D721Med (cell line): ENCODE results near the gene DERL3.

Experiments used
- DNase-seq: peaks from one replicate; pipeline ENCODE4 v3.0.0; 2011; ENCODE audit warnings: low spot score; ENCODE audit not compliant: insufficient read length
- FAIRE-seq: peaks from 2 replicates; lab custom pipeline; 2011; peaks lifted over from hg19 to GRCh38; lab: Jason Lieb, UNC
- TF ChIP-seq, protein P1 (sequence below): IDR thresholded peaks from 2 replicates; pipeline ENCODE4 v1.5.1; 2012; ENCODE audit warnings: mild to moderate bottlenecking, control low read depth; ENCODE audit not compliant: insufficient read depth; ENCODE audit errors: missing control alignments

The DERL3 gene

DNA sequence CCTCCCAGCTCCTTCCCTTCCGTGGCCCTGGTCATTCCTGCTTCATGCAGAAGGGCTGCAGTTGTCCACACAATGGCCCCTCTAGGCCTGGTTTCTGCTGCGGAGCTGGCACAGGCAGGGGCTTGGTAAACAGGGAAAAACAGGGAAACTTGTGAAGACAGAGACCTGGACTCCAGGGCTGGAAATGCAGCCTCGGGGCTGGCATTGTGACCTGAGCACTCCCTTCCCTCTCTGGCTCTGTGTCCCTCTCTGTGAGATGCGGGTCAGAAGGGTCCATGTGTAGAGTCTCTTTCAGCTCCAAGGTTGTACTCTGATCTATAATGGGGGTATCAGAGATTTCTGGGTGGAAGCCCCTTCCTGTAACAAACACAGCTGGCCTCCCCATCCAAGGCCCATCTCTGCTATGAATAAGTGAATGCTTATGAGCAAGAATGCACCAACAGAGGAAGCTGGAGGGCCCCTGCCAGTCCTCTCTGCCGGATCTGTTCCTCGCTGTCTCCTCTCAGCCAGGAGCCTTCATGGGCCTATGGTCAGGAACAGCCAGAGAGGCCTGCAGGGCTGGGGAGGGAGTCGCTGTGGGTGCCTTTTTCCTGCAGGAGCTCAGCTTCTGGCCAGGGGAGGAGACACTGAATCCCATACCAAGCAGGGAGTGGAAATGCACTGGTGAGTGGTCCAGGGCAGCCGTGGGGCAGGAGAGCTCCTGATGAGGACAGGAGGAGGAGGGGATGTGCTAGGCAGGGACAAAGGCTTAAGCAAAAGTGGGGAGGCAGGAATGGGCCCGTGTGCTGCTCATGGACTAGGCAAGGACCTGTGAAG is 6.7 kb upstream of the DERL3 start:
- TF ChIP-seq, protein P1, sequence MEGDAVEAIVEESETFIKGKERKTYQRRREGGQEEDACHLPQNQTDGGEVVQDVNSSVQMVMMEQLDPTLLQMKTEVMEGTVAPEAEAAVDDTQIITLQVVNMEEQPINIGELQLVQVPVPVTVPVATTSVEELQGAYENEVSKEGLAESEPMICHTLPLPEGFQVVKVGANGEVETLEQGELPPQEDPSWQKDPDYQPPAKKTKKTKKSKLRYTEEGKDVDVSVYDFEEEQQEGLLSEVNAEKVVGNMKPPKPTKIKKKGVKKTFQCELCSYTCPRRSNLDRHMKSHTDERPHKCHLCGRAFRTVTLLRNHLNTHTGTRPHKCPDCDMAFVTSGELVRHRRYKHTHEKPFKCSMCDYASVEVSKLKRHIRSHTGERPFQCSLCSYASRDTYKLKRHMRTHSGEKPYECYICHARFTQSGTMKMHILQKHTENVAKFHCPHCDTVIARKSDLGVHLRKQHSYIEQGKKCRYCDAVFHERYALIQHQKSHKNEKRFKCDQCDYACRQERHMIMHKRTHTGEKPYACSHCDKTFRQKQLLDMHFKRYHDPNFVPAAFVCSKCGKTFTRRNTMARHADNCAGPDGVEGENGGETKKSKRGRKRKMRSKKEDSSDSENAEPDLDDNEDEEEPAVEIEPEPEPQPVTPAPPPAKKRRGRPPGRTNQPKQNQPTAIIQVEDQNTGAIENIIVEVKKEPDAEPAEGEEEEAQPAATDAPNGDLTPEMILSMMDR: no peak
- DNase-seq: no peak
- FAIRE-seq: no peak

DNA sequence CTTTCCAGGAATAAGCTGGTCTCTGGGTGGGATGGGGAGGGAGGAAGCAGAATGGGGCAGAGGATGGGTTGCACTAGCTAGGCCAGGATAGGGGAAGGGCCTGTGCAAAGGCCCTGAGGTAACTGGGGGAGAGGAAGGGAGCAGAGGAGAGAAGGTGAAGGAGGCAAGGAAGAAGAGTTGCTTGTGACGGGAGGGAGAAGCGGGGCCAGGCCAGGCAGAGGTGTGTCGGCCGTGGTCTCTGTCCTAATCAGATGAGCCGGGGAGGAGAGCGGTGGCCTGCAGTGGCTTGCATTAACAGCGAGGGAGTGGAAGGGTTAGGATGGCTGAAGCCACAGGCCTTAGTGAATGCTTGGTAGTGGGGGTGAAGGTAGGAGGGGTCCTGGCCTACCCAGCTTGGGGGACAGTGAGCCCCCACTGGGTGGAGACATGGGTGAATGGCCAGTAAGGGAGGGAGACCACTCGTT is 6.0 kb upstream of the DERL3 start:
- TF ChIP-seq, protein P1: no peak
- DNase-seq: no peak
- FAIRE-seq: no peak

DNA sequence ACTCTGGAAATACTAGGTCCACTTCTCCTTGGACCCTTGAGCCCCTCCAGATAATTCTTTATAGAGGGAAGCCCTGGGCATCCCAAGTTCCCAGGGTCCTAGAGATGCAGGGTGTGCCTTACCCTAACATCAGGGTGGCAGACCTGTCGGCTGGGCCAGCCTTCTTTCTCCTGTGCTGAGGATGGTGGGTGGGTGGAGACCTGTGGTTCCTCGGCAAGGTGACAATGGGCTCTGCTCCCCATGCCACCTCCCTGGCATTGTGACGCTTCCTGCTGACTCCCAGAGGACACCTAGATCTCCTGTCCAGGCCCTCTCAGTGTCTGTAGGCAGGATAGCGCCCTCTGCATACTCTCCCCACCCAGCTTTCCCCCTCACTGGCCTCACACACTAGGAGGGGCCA is 3.8 kb upstream of the DERL3 start:
- DNase-seq (no peak), FAIRE-seq (no peak)
- TF ChIP-seq, protein P1: no peak

DNA sequence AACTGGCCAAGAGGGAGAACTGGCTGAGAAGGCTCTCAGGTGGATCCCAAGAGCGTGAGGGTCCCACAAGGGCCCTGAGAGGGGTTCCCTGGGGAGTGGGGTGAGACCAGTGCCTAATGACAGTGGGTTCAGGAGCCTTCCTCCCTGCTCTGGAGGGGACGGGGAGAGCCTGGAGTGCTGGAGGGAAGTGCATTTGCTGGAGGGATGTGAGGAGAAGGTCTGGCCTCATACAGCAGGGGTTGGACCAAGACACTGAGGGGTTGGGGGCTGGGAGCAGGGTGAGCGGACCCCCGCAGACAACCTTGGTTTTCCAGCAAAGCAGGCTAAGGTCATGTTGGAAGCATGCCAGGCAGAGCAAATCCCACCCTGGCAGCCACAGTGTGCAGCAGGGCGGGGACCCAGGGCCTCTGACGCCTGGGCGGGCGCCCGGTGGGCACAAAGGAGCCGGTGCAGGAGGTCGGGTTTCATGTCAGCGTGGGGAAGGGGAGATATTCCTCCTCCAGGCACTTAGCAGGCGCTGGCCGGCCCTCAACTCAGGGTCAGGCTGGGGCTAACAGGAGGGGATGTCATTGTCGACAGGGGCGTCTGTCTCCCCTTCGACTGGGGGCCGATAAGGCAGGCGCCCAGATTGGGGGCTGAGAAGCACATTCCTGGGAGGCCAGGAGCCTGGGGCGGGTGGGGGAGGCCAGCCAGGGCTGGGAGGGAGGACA is 3.1 kb upstream of the DERL3 start:
- FAIRE-seq (no peak), DNase-seq (no peak)
- TF ChIP-seq, protein P1: no peak

DNA sequence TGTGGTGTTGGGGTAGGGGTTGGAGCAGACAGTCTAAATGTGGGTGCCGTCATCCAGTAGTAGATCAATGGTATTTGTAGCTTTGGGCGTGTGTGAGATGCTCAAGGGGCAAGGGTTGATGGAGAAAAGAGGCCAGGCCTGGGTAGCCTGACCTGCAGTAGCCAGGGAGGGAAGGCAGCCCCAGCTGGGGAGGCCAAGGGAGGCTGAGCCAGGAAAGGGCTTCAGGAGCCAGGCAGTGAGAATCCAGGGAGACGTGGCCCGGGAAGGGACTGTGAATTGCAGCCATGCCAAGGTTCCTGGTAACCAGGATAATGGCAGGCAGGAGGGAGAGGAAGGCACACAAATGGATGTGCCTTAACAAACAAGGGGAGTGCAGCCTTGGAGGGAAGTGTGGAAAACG is 2.5 kb upstream of the DERL3 start:
- no peak for FAIRE-seq
- DNase-seq: no peak
- TF ChIP-seq, protein P1: no peak

DNA sequence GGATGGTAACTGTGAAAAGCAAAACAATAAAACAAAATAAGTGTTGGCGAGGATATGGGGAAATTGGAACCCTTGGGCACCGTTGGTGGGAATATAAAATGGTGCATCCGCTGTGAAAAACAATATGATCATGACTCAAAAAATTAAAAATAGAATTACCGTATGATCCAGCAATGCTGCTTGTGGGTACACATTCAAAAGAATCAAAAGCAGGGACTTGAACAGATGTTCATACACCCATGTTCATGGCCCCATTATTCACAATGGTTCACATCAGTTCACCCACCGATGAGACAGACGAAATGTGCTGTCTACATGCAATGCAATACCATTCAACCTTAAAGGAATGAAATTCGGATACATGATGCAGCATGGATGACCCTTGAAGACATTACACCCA is 1.2 kb upstream of the DERL3 start:
- TF ChIP-seq, protein P1: no peak
- DNase-seq (no peak), FAIRE-seq (no peak)
